GM19452 (cell line): ENCODE results near the gene EYA2.

ENCODE experiments used
- ATAC-seq: cut with Tn5 transposase; IDR thresholded peaks from one replicate; pipeline ENCODE4 v1.9.1; 2021; ENCODE audit not compliant: unreplicated experiment

EYA2 gene

GRCh38 chr20:46999801-47000465 is 105.3 kb downstream of the EYA2 start:
- ATAC-seq, result no peak

- no peak for ATAC-seq
Measured at GRCh38 chr20:47003223-47003622, 108.6 kb downstream of the EYA2 start.

GRCh38 chr20:47004179-47004578 is 109.5 kb downstream of the EYA2 start:
- ATAC-seq, result no peak

- no peak for ATAC-seq
Measured at GRCh38 chr20:47007826-47008655, 113.4 kb downstream of the EYA2 start.

- no peak for ATAC-seq
Measured at GRCh38 chr20:47008842-47009518, 114.3 kb downstream of the EYA2 start.

- ATAC-seq, result no peak
Measured at GRCh38 chr20:47009784-47010183, 115.1 kb downstream of the EYA2 start.

GRCh38 chr20:47011984-47012383 is 117.3 kb downstream of the EYA2 start:
- ATAC-seq, result no peak

- no peak for ATAC-seq
Measured at GRCh38 chr20:47013606-47014005, 119.0 kb downstream of the EYA2 start.

GRCh38 chr20:47016068-47016664 is 121.5 kb downstream of the EYA2 start:
- no peak for ATAC-seq

GRCh38 chr20:47018381-47018780 is 123.7 kb downstream of the EYA2 start:
- no peak for ATAC-seq

GRCh38 chr20:47019121-47019824 is 124.6 kb downstream of the EYA2 start:
- ATAC-seq, result no peak

- no peak for ATAC-seq
Measured at GRCh38 chr20:47020231-47020630, 125.6 kb downstream of the EYA2 start.

GRCh38 chr20:47021850-47022249 is 127.2 kb downstream of the EYA2 start:
- ATAC-seq, result no peak

- no peak for ATAC-seq
Measured at GRCh38 chr20:47024461-47024937, 129.9 kb downstream of the EYA2 start.

- no peak for ATAC-seq
Measured at GRCh38 chr20:47027042-47027441, 132.4 kb downstream of the EYA2 start.

GRCh38 chr20:47027456-47027855 is 132.8 kb downstream of the EYA2 start:
- no peak for ATAC-seq

GRCh38 chr20:47028487-47028886 is 133.8 kb downstream of the EYA2 start:
- ATAC-seq, result no peak

GRCh38 chr20:47029845-47030244 is 135.2 kb downstream of the EYA2 start:
- ATAC-seq, result no peak

- no peak for ATAC-seq
Measured at GRCh38 chr20:47030271-47030810, 135.7 kb downstream of the EYA2 start.

- no peak for ATAC-seq
Measured at GRCh38 chr20:47031004-47031403, 136.4 kb downstream of the EYA2 start.
